ENCODE measurements around the gene ANXA4. TPM values are rescaled to one million over a fixed set of nuclear protein-coding genes. Genes with fewer than 3 reads are reported as not detected.
A peak's percentile ranks its signal among the peaks of the same experiment; 100 is the strongest.

Gene ANXA4
- total and polyA plus RNA-seq, 2 of the 13 experiments (the other 11 are each of a cell fraction or from before 2014, with no cell fraction given) = 155 to 168 TPM

GRCh38 chr2:69781321-69782248 lies 39.7 kb downstream of the ANXA4 start (continued):
- no peak for TF ChIP-seq ZNF891 (CRISPR knock-in tag; IDR thresholded peaks at IDR 0.05)
- no peak for TF ChIP-seq NR0B2 (CRISPR knock-in tag; IDR thresholded peaks at IDR 0.05)
- no peak for TF ChIP-seq GABPA (IDR thresholded peaks at IDR 0.05; ENCODE audit: low read depth, low read length)
- peak; percentile 55; the same call in 1 of the 2 replicates for TF ChIP-seq GABPA (CRISPR knock-in tag; IDR thresholded peaks at IDR 0.05; ENCODE audit: low read depth)
- TF ChIP-seq REST (IDR thresholded peaks at IDR 0.05; ENCODE audit: borderline replicate concordance in 1 of 2, low read depth in 1 of 2, low read length in 2 of 2) = peak in 1 of 2 experiments; percentile 82; a peak in 2 of 4 replicates
- TF ChIP-seq THYN1 (CRISPR knock-in tag; IDR thresholded peaks at IDR 0.05; ENCODE audit: borderline replicate concordance, low read depth) = no peak
- no peak for TF ChIP-seq JARID2 (CRISPR knock-in tag; IDR thresholded peaks at IDR 0.05; ENCODE audit: insufficient replicate concordance)
- TF ChIP-seq ZNF83 (CRISPR knock-in tag; IDR thresholded peaks at IDR 0.05; ENCODE audit: borderline replicate concordance) = no peak
- TF ChIP-seq MIXL1 (CRISPR knock-in tag; IDR thresholded peaks at IDR 0.05) = peak; percentile 92
- TF ChIP-seq ZBTB4 (CRISPR knock-in tag; IDR thresholded peaks at IDR 0.05; ENCODE audit: borderline replicate concordance) = no peak
- TF ChIP-seq ZBTB42 (CRISPR knock-in tag; IDR thresholded peaks at IDR 0.05) = no peak
- peak; percentile 60 for TF ChIP-seq CBX1 (IDR thresholded peaks at IDR 0.05; ENCODE audit: low read depth)
- TF ChIP-seq HNF1A (IDR thresholded peaks at IDR 0.05; ENCODE audit: low read depth) = peak; percentile 80
- peak; percentile 82; the same call in 1 of the 2 replicates for TF ChIP-seq HNF1A (CRISPR knock-in tag; IDR thresholded peaks at IDR 0.05; ENCODE audit: borderline replicate concordance)
- TF ChIP-seq ZNF572 (CRISPR knock-in tag; IDR thresholded peaks at IDR 0.05) = no peak
- no peak for TF ChIP-seq SIN3B (IDR thresholded peaks at IDR 0.05; ENCODE audit: low read length)
- TF ChIP-seq NAIF1 (CRISPR knock-in tag; IDR thresholded peaks at IDR 0.05; ENCODE audit: borderline replicate concordance) = no peak

All from HepG2 (cell line).